Measurements from ENCODE around the gene SLC25A2.
"Not testable (repeated sequence)": the region's sequence is repeated elsewhere in the genome, so short reads cannot be mapped to it uniquely, and the experiment has no call there.

The SLC25A2 gene

DNA sequence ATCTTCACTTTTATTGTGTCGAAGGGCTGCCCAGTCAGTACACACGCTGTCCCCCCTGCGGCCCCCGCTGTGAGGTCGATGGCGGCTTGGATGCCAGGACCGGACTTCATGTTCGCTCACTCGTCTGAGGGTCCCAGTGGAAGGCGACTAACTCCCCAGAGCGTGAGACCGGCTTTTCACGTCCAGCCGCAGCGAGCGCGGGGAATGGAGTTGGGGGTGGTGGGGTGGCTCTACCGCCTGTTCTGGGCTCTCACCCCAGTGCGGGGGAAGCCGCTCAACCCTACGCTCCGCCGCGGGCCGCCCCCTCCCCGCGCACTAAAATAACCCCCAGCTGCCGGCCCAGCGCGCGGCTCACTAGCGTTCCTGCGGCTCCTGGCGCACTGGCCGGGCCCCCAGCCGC, at the start of gene SLC25A2:
TSS of gene SLC25A2 (minus strand) at position 294 of the 400 bp plus-strand sequence. CDS start at position 110, 184 bp downstream.
- no peak for ATAC-seq

GRCh38 chr5:141351591-141351990, 47.7 kb upstream of the SLC25A2 start:
- ATAC-seq: no peak

DNA sequence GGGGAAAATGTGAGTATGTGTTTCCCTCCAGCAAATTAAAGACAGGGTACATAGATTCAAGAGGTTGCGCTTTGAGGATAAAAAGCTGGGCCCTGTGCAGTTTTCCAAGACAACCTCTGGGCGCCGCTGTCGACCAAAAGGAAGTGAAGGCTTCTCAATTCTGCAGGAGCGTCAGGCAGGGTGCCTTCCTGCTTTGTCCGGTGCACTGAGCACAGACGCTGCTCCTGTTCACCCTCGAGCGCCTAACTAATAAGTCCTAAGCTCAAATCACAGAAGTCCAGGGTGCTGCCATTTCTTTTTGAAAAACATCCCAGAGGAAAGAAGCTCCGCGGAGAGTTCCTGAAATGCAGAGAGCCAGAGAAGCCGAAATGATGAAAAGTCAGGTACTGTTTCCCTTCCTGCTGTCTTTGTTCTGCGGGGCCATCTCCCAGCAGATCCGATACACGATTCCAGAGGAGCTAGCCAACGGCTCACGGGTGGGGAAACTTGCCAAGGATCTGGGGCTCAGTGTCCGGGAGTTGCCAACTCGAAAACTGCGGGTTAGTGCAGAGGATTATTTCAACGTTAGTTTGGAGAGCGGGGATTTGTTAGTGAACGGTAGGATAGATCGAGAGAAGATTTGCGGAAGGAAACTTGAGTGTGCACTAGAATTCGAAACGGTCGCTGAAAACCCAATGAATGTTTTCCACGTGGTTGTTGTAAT, 46.2 kb upstream of the SLC25A2 start, which contains the start of gene PCDHGB1:
TSS of gene PCDHGB1 (plus strand) at position 183 of the 703 bp plus-strand sequence. CDS start at position 345, 162 bp downstream.
- ATAC-seq: no peak

DNA sequence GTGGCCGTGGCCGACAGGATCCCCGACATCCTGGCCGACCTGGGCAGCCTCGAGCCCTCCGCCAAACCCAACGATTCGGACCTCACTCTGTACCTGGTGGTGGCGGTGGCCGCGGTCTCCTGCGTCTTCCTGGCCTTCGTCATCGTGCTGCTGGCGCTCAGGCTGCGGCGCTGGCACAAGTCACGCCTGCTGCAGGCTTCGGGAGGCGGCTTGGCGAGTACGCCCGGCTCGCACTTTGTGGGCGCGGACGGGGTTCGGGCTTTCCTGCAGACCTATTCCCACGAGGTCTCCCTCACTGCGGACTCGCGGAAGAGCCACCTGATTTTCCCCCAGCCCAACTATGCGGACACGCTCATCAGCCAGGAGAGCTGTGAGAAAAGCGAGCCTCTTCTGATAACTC, 42.2 kb upstream of the SLC25A2 start:
- not testable (repeated sequence) for ATAC-seq

- no peak for ATAC-seq
These were observed 41.5 kb upstream of the SLC25A2 start for GRCh38 chr5:141345327-141345726.

DNA sequence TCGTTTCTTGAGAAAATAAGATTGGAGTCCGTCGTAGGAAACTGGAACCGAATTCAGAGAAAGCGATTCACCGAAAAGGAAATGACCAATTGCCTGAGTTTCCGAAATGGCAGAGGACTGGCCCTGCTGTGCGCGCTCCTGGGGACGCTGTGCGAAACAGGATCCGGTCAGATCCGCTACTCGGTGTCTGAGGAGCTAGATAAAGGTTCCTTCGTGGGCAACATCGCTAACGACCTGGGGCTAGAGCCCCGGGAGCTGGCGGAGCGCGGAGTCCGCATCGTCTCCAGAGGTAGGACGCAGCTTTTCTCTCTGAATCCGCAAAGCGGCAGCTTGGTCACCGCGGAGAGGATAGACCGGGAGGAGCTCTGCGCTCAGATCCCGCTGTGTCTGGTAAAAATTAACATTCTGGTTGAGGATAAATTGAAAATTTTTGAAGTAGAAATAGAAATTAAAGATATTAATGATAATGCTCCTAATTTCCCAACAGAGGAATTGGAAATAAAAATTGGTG, 40.2 kb upstream of the SLC25A2 start:
- ATAC-seq: no peak

GRCh38 chr5:141343242-141343952, 39.5 kb upstream of the SLC25A2 start, which contains the start of gene PCDHGA3:
TSS of gene PCDHGA3 (plus strand) at chr5:141343829. CDS start at chr5:141344034, 205 bp downstream.
- no peak for ATAC-seq

DNA sequence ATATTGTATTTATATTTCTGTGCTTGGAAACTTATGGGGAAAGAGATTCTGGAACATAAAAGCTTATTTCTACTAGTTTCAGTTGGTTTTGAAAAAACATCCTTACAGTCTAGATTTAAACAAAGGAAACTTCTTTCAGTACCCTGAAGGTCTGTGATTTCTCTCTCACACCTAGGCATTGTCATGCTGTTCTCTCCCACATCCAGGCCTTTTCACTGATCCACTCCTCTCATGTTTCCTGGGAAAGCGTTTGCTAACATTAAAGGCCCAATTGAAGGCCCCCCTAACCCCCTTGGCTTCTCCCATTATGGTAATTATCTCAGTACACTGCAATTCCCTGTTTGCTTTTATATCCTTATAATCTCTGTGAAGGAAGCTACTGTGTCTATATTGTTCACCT, 38.9 kb upstream of the SLC25A2 start:
- ATAC-seq: no peak

- ATAC-seq: not testable (repeated sequence)
These were observed 37.0 kb upstream of the SLC25A2 start for GRCh38 chr5:141340781-141341354.

GRCh38 chr5:141338538-141339306, 34.9 kb upstream of the SLC25A2 start, which contains the start of gene PCDHGA2:
TSS of gene PCDHGA2 (plus strand) at chr5:141338760.
- ATAC-seq: no peak

DNA sequence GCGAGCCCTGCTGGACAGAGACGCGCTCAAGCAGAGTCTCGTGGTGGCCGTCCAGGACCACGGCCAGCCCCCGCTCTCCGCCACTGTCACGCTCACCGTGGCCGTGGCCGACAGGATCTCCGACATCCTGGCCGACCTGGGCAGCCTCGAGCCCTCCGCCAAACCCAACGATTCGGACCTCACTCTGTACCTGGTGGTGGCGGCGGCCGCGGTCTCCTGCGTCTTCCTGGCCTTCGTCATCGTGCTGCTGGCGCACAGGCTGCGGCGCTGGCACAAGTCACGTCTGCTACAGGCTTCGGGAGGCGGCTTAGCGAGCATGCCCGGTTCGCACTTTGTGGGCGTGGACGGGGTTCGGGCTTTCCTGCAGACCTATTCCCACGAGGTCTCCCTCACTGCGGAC, 28.7 kb upstream of the SLC25A2 start:
- ATAC-seq: not testable (repeated sequence)

GRCh38 chr5:141330299-141331080, 26.6 kb upstream of the SLC25A2 start, which contains the start of gene PCDHGA1:
TSS of gene PCDHGA1 (plus strand) at chr5:141330514.
- ATAC-seq: no peak

DNA sequence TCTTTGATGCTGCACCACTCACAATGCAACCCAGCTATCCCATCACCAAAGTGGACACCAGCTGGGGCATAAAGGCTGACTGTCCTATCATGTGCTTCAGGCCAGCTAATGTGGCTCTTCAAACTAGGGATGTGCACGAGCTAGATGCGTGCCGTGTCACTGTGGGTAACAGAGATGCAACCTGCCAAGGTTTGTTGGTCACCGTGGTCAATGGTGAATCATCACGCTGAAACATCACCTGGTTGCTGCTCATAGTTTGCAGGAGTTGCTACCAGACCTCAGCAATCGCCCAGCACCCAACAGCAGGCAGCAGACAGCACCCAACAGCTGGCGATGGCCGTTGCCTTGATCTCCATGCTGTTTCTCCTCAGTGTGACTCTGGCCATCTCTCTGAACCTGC, 24.4 kb upstream of the SLC25A2 start:
- no peak for ATAC-seq

GRCh38 chr5:141326088-141326854, 22.4 kb upstream of the SLC25A2 start:
- ATAC-seq: peak; percentile 94

GRCh38 chr5:141322261-141322660, 18.4 kb upstream of the SLC25A2 start:
- no peak for ATAC-seq

DNA sequence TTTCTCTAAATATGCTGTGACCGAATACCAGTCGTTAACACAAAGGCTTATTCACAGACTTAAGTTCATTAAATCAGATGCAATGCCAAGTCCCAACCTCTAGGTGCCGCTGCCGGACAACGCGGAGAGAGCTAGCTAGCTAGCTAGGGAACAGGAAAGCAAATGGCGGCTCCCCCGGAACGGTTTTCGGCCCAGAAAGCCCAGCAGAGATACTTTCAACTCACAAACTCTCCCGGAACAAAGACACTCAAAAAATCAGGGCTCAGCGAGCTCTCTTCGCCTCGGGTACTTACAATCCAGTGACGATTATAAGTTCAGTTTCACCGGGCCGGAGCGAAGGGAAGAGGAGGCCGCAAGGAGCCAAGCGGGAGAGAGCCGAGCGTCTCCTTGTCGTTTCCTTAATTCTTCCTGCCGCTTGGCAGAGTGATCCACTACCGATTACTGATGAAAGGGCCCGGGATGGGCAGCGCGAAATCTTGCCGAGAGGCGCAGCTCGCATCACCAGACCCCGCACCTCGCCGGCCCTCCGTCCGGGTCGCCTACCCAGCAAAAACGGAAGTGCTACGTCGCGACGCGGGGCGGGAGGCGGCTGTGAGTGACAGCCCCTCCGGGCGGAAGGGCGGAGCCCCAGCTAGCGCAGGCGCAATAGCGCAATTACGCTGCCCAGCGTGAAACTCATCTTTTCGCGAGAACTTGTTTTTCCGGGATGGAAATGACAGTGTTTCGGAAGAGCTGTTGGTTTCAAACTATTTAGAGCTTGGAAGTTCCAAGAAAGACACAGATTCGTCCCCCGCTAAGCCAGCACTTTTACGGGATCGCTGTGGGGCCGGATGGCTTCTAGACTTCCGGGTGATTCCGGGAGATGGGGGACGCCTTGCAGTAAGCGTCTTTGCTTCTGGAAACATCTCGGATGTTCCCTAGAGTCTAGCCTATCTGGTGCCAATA, 16.6 kb upstream of the SLC25A2 start, which contains the start of gene TAF7:
TSS of gene TAF7 (minus strand) at position 560 of the 945 bp plus-strand sequence. CDS start 740 bp downstream, outside the sequence.
- peak; percentile 93 to 94 for ATAC-seq

DNA sequence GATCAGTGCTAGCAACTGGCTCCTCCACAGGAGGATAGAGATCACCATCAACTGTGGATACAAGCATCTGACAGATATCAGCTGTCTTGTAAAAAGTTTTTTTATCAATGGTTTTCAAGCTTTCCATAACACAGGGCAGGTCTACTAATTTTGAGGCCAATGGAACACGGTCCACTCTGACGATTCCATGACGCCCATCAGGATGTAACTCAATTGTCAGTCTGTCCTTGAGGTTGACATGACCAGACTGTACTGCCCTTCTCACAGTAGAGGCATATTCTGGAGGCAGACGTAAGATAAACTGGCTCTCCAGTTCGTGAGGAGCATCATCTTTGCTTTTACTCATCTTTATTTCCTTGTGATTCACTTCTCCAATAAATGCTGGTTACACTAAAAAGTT, 15.8 kb upstream of the SLC25A2 start:
- no peak for ATAC-seq

- no peak for ATAC-seq
These were observed 15.4 kb upstream of the SLC25A2 start for GRCh38 chr5:141319202-141319601.

- ATAC-seq: not testable (repeated sequence)
These were observed 13.1 kb upstream of the SLC25A2 start for GRCh38 chr5:141316963-141317362.
